SH-SY5Y (cell line): ENCODE measurements around the gene HTT.

ENCODE experiments used
- GATA2 ChIP-seq: IDR thresholded peaks from 2 replicates; pipeline ENCODE4 v1.6.1; 2011; ENCODE audit warnings: mild to moderate bottlenecking, low read depth, low read length
- GATA3 ChIP-seq: IDR thresholded peaks from 2 replicates; pipeline ENCODE4 v1.6.1; 2011; ENCODE audit warnings: low read depth, mild to moderate bottlenecking, low read length, moderate library complexity

The HTT gene

GRCh38 chr4:3269105-3269927 lies 194.8 kb downstream of the HTT start:
- TF ChIP-seq GATA3 (no peak), GATA2 (no peak)

DNA sequence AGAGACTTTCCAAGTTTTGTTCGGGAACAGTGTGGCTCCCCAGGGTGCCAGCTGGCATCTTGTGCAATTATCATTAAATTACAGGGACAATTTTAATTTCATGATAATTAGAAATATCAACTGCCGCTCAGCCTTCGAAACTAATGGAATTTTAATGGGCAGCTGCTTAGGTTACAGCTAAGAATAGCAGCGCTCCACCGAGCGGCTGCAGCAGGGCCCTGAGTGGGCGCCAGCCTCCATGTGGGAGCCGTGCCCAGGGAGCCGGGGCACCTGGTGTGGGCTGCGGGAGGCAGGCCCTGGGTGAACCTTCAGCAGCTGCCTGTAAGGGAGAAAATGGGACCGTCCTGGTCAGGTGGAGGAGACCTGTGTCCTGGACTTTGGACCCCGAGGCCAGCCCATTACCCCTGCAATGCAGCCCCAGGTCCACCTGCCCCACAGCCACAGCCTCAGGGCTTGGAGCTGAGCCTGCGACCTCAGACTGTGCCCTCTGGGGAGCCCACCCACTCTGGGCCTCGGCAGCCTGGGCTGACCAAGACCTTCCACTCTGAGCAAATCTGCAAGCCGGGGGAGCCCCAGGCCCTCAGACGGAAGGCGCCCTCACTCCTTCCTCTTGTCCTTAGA lies 195.6 kb downstream of the HTT start:
- TF ChIP-seq GATA2 (no peak), GATA3 (no peak)

GRCh38 chr4:3271131-3271530 lies 196.7 kb downstream of the HTT start:
- no peak for TF ChIP-seq GATA2
- TF ChIP-seq GATA3, result no peak

- TF ChIP-seq GATA3 (no peak), GATA2 (no peak)
These were observed 202.5 kb downstream of the HTT start for GRCh38 chr4:3276986-3277385.

- TF ChIP-seq GATA2 (no peak), GATA3 (no peak)
These were observed 206.0 kb downstream of the HTT start for GRCh38 chr4:3280466-3280865.

DNA sequence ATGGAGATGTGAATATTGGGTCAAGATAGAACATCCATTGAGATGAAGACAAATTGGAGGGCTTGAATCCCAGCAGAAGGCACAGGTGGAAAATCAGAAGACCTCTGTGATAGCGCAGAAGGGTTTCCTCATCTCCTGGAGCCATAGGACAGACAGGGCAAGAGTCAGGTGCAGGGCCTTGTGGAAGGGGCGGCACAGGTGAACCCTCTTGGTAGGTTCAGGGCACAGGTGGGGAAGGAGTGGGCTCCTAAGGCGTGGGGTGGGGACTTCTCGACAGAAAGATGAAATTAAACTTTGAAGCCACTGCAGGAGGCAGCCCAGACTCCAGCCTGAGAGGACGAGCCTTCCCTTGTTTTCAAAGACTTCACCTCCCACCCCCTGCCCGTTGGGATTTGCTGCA lies 209.0 kb downstream of the HTT start:
- no peak for TF ChIP-seq GATA2
- TF ChIP-seq GATA3, result no peak

GRCh38 chr4:3283916-3284315 lies 209.4 kb downstream of the HTT start:
- TF ChIP-seq GATA2 (no peak), GATA3 (no peak)

DNA sequence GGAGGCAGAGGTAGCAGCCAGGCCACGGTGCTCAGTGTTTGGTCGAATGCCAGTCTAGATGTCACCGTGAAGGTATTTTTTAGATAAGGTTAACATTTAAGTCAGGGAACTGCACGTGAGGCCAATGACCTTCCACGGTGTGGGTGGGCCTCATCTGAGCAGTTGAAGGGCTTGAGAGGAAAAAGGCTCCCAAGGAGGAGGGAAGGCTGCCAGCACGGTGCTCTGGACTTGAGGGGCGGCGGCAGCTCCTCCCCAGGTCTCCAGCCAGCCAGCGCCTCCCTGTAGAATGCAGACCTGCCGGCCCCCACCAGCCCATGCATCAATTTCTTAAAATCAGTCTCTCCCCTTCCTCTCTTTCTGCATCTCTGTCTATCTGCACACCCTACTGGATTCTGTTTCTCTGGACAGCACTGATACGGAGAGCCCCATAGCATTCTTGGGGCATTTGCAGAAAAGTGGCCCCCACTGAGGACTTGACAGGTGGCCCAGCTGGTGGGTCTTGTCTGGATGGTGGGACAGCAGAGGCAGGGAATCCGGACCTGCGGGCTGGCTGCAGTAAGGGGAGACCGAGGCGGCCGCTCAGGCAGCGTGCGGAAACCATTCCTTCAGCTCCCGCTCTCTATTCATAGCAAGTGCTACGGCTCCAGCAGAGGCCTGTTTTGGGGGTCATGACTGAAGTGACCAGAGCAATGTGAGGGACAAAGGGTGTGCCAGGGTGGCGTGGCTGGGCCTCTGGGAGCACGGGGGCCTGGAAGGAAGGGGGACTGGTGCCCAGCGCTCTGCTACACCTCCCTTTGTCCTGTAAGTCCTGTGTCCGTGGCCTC lies 210.5 kb downstream of the HTT start:
- TF ChIP-seq GATA3, result no peak
- no peak for TF ChIP-seq GATA2

- no peak for TF ChIP-seq GATA3
- TF ChIP-seq GATA2, result no peak
These were observed 211.3 kb downstream of the HTT start for GRCh38 chr4:3285558-3286334.

DNA sequence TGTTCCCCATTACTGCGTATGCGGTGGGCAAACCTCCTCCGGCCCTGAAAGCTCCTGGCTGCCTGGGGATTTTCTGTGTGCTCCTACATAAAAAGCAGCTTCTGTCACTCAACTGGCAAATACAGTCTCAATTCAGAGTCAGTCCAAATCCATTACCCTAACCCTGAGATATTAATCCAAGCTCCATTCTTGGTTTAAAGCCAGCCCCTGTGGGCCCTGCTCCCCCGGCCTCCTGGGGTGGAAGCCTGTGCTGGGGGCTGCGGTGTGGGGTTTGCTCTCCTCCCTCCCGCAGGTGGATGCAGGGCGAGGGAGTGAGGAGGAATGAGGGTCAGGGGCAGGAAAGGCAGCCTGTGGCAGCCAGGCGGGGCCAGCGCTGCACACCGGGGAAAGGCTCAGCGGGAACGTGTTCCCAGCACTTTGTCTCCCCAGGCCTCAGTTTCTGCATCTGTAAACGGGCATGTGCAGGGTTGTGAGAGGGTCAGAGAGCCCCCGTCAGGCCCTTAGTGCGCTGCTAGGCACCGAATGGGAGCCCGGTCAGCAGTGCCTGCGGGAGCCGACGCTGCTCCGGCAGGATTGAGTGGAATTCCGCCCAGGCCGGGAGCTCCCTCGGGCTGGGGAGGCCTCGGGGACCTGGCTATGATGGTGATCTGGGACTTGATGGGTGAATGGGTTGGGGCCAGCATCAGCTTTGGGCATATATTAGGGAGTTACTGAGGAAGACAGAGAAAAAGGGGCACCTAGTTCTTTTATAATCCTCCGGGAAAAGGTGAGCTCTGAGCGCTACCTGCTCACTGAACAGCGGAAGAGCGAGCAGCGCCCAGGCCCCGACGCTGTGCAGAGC lies 212.1 kb downstream of the HTT start:
- no peak for TF ChIP-seq GATA2
- no peak for TF ChIP-seq GATA3

DNA sequence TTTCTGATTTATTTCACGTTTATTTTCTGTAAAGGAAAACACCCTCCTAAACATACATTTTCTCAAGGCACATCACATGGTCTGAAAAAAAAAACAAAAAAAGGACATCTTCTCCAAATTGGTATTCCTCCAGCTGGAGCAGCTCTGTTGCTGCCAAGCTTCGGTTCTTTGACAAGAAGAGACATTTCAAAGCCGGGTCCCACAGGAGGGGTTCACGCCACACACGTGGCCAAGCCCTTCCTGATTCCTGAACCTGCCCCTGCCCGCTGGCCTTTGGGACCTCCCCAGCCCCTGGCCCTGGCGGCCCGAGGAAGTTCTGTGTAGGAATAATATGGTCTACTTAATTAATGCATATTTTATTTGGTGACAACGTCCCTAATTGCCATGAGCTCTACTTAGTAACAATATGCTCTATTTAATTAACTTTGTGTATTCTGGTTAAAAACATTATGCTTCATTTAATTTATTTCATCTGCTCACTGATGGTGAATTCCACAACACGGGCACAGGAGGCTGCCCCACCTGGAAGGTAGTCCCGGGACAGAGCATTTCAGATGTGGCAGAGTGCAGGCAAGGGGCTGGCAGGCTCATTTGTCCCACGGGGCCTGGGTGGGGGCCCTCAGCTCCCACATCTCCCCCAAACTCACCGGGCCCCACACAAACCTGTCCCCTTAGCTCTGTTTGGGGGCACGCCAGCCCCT lies 212.9 kb downstream of the HTT start:
- TF ChIP-seq GATA3 (no peak), GATA2 (no peak)

DNA sequence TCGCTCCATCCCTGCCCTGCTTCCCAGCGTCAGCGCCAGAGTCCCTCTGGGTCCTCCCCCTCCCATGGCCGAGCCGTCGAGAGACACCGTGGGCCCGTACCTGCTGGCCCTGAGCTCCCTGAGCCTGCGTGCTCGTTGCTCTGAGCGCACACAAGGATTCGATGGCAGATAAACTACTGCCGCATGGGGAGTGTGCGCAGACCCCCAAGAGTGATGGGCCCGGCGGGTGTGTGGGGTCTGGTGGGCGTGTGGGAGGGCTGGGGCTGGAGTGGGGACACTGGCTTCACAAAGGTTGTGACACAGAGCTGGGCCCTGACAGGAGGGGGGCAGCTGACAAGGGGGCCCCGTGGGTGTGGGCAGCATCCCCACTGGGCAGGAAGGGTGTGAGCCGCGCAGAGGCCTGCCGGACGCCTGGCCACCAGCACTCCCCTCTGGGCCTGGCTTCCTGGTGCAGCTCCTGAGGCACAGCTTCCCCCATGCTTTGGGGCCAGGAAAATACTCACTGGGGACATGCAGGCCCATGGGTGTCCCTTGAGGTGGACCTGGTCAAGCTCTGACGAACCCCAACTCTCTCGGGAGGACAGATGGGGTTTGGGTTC lies 213.6 kb downstream of the HTT start:
- TF ChIP-seq GATA3, result no peak
- no peak for TF ChIP-seq GATA2
